Stimulated activated CD4-positive, alpha-beta T cell treated with anti-CD3 and anti-CD28 coated beads, Interleukin-15, amount 100 ng/mL, for 24 hours (primary cell): ENCODE data around the gene FPGS.
A peak's percentile ranks its signal among the peaks of the same experiment; 100 is the strongest.
"Not testable (repeated sequence)": the region's sequence is repeated elsewhere in the genome, so short reads cannot be mapped to it uniquely, and the experiment has no call there.

Experiments
- DNase-seq: peaks from one replicate; pipeline ENCODE4 v3.0.0-alpha.2; 2020

FPGS gene

DNA sequence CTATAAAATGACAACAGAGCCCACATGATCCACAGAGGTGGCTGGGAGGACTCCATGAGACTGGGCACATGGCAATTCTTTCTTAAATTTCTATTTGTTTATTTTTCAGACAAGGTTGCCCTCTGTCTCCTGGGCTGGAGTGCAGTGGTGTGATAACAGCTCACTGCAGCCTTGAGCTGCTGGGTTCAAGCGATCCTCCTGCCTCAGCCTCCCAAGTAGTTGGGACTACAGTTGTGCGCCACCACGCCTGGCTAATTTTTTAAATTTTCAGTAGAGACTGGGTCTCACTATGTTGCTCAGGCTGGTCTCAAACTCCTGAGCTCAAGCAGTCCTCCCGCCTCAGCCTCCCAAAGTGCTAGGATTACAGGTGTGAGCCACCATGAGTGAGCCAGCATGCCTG is 42.9 kb downstream of the FPGS start:
- DNase-seq: not testable (repeated sequence)

DNA sequence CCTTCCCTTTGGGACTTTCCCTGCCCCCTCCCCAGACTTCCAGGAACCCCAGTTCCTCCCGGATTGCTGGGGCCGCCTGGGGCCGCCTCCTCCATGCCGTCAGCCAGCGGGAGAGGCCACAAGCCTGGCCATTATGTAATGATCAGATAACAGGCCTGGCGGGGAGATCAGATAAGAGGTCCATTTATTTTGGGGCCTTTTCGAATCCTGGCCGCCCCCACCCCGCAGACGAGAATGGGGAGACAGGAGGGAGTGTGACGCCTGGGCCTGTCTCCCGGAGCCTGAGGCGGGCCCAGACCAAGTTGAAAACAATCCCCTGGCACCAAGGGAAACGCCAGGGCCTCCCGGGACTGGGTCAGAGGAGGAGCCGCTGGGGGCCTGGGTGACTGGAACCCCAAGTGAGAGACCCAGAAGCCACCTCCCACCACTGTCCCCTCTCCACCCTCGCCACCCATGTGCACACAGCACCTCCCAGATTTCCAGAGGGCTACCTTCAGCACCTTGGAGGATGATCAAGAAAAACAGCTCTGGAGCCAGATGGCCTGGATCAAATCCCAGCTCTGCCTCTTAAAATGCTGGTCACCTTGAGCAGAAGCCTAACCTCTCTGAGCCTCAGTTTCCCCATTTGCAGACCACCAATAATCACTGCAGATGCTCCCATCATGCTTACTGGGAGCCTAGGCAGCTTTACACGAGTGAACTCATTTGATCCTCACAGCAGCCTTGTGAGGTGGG is 43.9 kb downstream of the FPGS start:
- DNase-seq: no peak

DNA sequence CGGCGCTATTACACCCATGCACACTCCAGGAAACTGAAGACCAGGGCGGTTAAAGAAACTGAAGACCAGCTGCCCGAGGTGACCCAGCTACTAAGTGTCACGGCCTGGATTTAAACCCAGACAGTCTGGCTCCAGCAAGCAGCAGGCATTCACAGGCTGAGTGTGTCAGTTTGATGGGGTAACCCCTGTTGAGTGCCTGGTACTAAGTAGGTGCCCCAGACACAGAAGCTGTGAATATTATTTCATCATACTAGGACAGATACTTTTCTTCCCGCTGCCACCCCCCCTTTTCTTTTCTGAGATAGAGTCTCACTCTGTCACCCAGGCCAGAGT is 44.5 kb downstream of the FPGS start:
- no peak for DNase-seq

DNA sequence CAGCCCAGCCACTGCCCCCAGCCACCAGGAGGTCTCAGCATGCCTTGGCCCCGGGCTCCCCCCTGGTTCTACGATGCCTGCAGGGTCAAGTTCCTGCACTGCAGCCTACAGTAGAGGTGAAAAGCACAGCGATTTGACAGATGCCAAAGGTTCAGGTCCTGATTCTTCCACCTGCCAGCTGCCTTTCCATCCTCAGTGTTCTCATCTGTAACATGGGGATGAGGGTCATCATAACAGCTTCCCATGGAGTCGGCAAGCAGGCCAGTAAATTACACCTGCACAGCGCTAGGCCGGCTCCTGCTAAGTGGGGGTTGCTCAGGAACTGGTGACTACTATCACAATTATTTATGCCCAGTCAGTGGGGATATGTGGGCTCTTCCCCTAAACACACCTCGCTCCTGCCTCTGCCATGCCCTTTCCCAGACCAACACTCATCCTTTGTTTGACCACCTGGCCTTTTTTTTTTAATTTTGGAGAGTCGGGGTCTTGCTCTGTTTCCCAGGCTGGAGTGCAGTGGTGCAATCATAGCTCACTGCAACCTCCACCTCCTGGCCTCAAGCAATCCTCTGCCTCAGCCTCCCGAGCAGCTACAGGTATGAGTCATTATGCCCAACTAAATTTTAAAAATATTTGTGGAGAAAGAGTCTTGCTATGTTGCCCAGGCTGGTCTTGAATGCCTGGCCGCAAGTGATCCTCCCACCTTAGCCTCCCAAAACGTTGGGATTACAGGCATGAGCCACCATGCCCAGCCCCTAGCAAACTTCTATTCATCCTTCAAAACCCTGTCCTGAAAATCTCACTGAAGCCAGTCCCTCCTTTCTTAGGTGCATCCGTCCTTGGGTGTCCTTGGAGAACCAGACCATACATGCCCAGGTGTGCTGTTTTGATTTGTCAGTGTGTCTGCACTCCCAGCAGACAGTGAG is 45.4 kb downstream of the FPGS start:
- no peak for DNase-seq

DNA sequence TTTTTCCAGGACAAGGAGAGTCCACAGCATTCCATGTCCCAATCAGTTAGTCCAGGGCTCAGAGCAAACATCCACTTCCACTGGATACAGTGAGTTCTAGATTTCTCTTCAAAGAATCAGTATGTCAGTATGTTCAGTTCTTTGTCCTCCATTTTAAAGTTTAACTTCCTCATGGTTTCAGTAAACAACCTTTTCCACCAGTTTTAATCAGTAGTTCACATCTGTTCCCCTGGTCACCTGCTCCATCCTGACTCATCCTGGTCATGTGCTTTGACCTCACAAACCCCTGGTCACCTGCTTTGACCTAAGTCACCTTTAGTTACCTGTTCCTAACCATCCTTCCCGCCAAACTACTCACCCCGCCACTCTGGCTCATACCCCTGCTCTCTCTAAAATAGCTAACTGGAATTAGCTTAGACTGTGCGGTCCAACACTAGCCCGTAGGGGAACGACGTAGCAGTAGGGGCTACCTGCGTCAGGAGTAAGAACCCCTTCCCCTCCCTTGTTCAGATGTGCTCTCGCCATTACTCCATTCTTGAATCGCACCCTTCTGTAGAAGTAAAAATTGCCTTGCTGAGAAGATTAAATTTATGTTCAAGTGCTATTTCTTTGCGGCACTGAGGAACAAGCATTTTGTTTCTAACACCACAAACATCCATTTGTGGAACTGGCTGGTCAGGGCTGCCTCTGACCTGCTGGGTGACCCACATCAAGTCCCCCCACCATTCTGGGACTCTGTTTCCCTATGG is 46.2 kb downstream of the FPGS start:
- no peak for DNase-seq

DNA sequence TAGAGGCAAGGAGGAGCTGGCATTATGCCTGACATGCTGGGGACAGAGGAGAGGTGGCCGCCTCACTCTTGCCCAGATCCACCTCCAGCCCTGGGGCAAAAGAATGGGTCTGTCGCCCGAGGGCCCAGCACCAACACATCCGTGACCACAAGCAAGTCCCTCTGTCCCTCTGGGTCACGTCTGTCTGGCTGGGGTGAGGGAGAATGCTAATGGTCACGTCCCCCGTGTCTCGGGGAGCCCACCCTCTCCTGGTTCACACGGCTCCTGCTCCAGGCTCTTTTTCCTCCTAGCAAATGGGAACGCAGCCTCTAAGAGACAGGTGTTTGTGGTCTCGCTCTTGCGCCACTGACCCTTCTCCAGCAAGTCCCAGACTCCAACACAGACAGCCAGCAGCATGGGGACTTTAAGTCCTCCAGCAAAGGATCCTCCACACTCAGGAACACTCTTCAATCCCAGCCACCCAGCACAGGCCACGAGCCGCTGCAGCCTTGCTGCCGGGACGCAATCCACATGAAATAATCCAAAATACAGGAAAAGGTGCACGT is 47.7 kb downstream of the FPGS start:
- no peak for DNase-seq

DNA sequence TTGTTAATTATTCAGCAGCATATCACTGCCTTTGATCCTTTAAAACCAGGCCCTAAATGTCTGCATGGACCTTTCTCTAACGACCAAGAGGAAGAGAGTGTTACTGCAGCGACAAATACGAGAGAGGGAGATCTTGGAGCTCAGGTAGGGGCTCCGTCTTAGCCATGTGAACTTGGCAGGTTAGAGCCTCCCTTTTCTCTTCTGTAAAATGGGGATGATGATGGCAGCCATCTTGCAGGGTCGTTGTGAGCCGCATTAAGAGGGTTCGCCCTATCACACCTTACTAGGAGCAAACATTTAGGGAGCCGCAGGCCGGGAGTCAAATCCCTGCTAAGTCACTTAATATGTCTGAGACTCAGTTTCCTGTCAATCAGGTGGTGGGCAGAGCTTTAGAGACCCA is 50.1 kb downstream of the FPGS start:
- no peak for DNase-seq

DNA sequence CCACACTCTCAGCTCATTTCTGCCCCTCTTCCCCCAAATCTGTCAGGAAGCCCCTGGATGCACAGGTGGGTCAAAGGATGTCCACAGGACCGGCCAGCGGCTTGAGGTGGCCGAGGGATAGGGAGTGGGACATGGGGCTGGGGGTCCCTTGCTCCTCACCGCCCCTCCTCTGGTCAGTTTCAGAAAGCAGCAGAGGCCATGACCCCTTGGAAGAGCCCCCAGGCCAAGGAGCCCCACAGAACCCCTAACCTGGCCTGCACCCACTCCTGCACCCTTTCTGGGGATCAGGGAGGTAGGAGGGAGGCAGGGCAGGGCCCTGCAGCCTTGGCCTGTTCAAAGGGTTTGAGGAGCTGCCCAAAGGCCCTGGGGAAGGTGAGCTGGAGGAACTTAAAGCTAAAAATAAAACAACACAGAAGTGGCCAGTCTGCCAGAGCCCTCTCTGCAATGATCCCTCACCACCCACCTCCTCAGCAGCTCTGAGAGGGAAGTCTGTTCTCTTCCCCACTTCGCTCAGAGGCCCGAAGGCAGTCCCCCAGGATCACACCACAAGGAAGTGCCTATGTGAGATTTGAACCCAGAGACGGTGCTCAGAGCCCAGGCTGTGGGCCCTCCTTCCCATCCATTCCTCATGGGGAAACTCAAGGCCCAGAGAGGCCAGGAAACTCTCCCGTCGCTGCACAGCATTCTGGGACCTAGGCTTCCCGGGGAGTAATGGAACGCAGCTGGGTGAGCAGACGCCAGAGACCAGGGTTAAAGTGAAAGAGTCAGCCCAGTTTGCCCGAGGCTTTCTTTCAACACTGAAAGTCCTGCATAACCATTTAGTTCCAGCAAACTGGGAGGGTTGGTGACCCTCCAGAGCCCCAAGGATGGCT is 50.9 kb downstream of the FPGS start:
- DNase-seq: no peak

DNA sequence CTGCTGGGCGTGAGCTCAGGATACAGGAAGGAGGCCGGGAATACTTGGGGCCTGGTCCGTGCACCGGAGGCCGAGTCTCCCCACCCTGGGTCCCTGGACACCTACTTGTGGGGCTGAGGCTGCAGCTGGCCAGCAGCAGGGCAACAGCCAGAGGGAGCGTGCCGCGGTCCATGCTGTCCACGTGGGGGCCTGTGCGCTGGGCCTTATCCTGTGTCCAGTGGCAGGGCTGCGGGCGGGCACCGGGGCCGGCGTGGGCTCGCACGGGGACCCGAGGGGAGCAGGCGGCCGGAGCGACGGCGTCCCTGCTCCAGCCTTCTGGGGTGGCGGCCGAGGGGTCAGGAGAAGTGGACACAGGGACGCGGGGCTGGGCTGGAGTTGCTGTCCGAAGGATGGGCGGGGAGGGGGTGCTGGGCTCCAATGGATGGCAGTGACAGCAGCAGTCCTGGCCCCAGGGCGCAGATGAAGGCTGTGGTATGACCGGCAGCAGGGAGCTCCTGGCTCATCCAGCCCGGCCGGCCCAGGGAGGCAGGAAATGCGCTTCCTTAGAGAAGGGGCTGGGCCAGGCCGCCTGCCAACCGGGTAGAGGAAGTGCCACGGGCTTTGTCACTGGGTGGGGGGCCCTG is 51.6 kb downstream of the FPGS start, which contains the start of gene ENG:
TSS of gene ENG (minus strand) at position 475 of the 623 bp plus-strand sequence. CDS start at position 172, 303 bp downstream.
- peak; percentile 58 for DNase-seq

DNA sequence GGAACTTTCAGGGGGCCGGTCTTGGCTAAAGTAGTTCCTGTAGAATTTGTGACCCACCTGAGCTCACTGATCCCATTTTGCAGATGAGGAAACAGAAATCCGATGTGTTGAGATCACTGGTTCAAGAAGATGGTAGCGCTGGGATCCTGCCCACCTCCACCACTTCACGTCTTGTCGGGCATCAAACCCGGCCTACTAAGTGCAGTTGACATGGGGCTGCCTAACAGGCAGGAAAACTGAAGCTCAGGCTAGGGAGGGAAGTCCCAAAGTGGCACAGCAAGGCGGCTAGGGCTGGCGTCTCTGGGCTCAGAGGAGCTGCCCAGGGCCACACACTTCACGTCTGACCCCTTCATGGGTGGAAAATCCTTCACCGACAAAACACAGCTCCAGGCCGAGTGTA is 52.3 kb downstream of the FPGS start:
- DNase-seq: no peak

DNA sequence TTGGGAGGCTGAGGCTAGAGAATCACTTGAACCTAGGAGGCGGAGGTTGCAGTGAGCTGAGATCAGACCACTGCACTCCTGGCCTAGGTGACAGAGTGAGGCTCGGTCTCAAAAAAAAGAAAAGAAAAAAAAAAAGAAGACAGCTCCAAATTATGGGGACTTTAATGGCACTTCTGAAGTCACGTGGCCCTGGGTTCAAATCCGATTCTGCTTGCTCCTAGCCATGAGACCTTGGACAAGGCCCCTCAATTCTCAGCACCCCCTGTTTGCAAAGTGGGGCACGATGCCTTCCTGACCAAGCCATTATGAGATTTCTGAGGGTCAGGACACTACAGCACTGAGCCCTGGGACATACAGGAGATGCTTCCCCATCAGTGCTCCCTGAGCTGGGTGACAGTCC is 52.8 kb downstream of the FPGS start:
- no peak for DNase-seq

DNA sequence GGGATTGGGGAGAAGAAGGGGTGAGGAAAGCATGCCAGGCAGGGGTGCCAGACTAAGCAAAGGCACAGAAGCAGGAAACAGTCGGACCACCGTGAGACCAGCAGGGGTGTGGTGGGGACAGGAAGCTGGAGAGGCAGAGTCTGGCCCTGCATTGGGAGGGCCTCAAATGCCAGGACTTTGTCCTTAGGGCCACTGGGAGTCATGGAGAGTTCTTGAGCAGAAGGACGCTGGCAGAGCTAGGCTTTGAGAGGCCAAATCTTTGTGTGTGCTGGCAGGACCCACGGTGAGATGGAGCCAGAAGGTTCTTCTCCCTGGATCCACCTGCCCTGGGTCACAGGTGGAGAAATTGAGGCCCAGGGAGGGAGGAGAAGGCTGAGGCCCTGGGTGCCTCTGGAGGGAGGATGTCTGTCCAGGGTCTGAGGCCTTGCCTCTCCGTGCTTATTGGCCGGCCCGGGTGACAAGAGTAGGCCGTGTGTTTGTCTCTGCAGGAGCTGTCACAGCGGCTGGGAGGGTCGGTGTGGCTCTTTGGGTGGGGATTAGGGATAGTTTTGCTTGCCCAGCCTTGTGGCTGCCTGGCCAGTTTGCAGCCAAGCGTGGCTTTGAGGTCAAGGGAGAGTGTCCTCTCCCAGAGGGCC is 53.5 kb downstream of the FPGS start:
- no peak for DNase-seq

DNA sequence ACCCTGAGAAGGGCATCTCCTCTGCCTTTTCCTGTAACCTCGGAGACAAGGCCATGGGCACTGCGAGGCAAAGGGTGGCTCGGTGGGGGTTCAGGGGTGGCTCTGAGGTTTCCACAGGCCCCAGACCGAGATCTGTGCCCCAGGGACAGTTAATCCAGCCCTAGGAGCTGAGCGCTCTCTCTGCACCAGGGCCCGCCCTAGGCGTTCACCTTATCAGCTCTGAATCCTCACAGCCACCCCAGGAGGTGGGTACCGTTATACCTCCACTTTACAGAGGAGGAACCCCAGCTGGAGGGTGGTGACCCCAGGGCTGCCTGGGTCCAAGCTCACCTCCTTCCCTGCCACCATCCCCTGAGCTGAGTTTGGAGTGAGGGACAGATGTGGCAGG is 54.0 kb downstream of the FPGS start:
- DNase-seq: no peak

DNA sequence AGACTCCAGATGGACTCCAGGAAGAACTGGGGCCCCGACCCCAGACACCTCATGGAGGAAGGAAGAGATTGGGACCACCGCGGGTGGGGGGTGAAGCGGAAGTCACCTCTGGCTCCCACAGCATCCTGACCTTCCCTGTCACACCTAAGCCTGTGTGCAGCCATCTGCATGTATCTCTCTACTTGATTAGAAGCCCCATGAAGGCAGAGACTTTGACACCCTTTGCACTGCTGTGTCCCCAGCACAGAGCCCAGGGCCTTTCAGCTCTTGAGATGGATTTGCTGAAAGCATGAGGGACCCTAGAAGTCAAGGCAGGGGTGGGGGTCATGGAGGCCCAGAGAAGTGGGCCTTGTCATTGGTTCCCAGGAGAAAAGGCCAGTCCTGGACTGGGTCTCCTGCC is 54.6 kb downstream of the FPGS start:
- no peak for DNase-seq

DNA sequence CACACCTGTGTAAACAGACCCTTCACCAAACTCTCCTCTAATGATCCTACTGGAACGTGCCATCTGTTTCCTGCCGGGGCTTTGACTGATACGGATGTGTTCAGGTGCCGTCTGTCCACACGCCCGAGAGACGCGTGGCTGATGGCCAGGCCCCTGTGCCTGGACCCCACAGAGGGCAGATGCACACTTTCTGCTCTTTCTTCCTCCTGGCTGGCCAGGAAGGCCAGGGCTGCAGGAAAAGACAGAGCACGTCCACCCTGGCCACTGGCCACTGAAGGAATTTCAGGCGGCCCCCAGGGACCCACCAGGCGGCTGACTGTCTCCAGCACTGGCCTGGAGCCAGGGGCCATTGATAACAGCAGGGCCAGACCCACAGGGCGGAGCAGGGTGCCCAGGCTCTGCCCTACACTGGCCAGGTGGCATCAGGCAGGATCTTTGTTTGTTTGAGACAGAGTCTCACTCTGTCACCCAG is 55.4 kb downstream of the FPGS start:
- no peak for DNase-seq

DNA sequence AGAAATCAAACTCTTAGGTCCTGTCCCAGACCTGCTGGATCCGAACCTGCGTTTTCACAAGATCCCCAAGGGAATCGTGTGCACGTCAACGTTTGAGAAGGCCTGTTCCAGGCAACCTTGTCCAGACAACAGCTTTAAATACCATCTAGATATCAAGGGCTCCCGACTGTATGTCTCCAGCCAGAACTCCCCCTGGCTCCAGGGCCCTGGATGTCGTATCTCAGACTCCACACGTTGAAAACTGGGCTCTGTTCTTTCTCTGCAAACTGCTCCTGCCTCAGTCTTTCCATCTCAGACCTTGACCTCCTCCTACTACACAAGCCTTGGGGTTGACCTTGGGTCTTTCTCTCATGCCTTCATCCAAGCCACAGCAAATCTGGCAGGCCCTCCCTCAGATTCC is 57.6 kb downstream of the FPGS start:
- no peak for DNase-seq

DNA sequence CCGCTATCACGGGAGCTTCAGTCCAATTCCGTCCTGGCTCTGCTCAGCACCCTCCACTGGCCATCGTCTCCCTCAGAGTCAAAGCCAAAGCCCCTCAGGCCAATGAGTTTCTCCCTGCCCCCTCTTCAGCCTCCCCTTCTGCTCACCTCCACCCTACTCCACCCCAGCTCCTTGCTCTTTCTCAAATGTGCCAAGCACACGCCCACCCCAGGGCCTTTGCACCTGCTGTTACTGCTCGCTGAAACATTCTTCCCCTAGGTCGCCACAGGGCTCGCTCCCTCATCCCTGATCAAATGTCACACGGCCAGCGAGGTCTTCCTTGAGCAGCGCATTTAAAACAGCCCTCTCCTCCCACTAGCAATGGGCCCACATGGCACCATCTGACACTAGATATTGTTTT is 58.1 kb downstream of the FPGS start:
- no peak for DNase-seq

DNA sequence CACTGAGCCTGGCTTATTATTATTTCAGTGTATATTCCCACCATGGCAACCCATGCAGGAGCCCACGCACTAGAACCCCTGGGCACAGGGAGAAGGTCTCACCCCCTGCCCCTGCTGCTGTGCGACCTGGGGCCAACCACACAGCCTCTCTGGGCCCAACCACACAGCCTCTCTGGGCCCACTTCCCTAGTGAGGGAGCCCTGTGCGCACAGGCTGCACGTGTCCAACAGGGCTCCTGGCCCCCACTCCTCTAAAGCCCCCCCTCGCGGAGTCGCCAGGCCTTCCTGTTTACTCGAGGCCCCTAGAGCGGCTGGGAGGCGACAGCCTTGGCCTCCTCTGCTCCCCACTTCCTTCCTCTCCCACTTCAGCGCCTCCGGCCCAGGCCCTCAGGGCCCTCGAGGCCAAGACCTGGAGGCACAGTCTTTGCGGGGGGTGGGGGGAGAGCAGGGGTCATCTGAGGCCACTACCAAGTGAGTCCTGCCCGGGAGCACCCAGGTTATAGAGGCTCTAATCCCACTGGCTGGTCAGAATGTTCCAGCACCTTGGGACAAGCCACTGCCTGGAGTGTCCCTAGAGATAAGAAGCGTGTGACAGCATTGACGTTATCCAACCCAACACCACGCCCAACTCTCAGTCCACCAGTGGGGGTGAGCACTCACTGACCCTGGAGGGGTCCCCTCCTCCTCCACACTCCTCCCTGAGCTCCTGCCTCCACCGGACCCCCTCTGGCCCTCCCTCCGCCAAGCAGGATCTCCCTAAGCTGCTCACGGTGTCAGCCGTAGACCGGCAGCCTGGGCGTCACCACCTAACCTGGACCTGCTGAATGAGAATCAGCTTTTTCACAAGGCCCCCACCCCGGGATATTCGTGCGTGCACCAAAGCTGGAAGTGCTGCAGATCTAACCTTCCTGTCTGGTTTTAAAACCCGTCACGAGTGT is 59.7 kb downstream of the FPGS start:
- DNase-seq: no peak

DNA sequence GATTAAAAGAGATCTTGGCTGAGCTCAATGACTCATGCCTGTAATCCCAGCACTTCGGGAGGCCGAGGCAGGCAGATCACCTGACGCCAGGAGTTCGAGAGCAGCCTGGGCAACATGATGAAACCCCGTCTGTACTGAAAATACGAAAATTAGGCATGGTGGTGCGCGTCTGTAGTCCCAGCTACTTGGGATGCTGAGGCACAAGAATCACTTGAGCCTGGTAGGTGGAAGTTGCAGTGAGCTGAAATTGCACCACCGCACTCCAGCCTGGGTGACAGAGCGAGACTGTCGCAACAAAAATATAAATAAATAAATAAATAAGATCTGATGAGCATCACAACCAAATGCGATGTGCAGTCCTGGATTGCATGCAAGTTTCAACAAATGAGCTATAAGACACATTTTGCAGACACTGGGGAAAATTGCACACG is 60.5 kb downstream of the FPGS start:
- DNase-seq: no peak
